K562 (cell line): ENCODE results near the gene TMOD2. TPM values are rescaled to one million over a fixed set of nuclear protein-coding genes. Genes with fewer than 3 reads are reported as not detected.

Source experiments
- ATAC-seq: fragments of 200-7000 bp; cut with Tn5 transposase; 3 replicates; pipeline ENCODE4 v1.9.1; 2020; ENCODE audit warnings: moderate library complexity
- BruUV-seq: library from RNA; stranded (reverse); fragments of 400-500 nt; replicated peaks from 2 replicates; lab custom pipeline; 2021; lab: Mats Ljungman, UMichigan
- CTCF ChIA-PET: fragments of 300-600 bp; formaldehyde crosslinking; extraction: SDS; loops from one replicate; lab custom pipeline; 2021; ENCODE audit warnings: low intra/inter-chr PET ratio; lab: Yijun Ruan, JAX
- POLR2A ChIA-PET: fragments of 300-600, 350-650 bp; sonication (Branson Sonifier 250); formaldehyde crosslinking; extraction: SDS; loops from one replicate; lab custom pipeline; 2021; ENCODE audit warnings: antibody characterized with exemption, inconsistent platforms; lab: Yijun Ruan, JAX
- DNase-seq, 4 experiments: peaks; one replicate each; pipeline versions ENCODE4 v3.0.0 to v3.0.0-alpha.2; 2011 to 2018; ENCODE audit warnings: low spot score in 3 of 4, mixed read lengths in 3 of 4; ENCODE audit errors: extremely low read depth in 1 of 4
- FAIRE-seq: peaks from 2 replicates; lab custom pipeline; 2011; peaks lifted over from hg19 to GRCh38; lab: Jason Lieb, UNC
- H2AFZ ChIP-seq: 2 replicates; pipeline ENCODE4 v1.6.0; 2011; ENCODE audit warnings: low read depth, low read length, control low read depth, inconsistent platforms
- H3K27ac ChIP-seq: fragments of 200-600 bp; 3 replicates; pipeline ENCODE4 v1.8.0; 2011; ENCODE audit warnings: low read depth, mild to moderate bottlenecking, control low read depth, inconsistent platforms, low read length, moderate library complexity, mixed read lengths; ENCODE audit errors: extremely low read depth
- H3K27me3 ChIP-seq, 2 experiments: fragments of 300-600 bp in 1 of 2; 2 replicates in 1 of 2; 3 replicates in 1 of 2; pipeline versions ENCODE4 v1.6.0 to v1.8.0; 2011; ENCODE audit warnings: inconsistent platforms in 2 of 2, low read length in 2 of 2, mild to moderate bottlenecking in 1 of 2, mixed read lengths in 1 of 2, moderate library complexity in 1 of 2; ENCODE audit not compliant: control insufficient read depth in 2 of 2, insufficient read depth in 2 of 2
- H3K36me3 ChIP-seq: fragments of 300-600 bp; 3 replicates; pipeline ENCODE4 v1.8.0; 2011; ENCODE audit warnings: mild to moderate bottlenecking, low read length, inconsistent platforms; ENCODE audit not compliant: control insufficient read depth, insufficient read depth
- H3K4me1 ChIP-seq, 2 experiments: fragments of 200-600 bp in 1 of 2; replicated peaks in 1 of 2; 2 replicates in 1 of 2; 3 replicates in 1 of 2; pipeline versions ENCODE4 v1.5.1 to v1.8.0; 2011; ENCODE audit warnings: inconsistent platforms in 2 of 2, low read length in 2 of 2, mild to moderate bottlenecking in 1 of 2, mixed read lengths in 1 of 2, moderate library complexity in 1 of 2; ENCODE audit not compliant: control insufficient read depth in 2 of 2, insufficient read depth in 2 of 2
- H3K4me2 ChIP-seq: 2 replicates; pipeline ENCODE4 v1.6.1; 2011; ENCODE audit warnings: low read length, control low read depth, inconsistent platforms, mixed read lengths; ENCODE audit not compliant: insufficient read depth
- H3K4me3 ChIP-seq: fragments of 200-600 bp; sonication (generic), shearing (Covaris generic); 2 replicates; pipeline ENCODE4 v1.5.1; 2016; ENCODE audit warnings: control low read depth, inconsistent platforms
- H3K79me2 ChIP-seq: fragments of 200-600 bp; 3 replicates; pipeline ENCODE4 v1.8.0; 2011; ENCODE audit warnings: low read length, inconsistent platforms; ENCODE audit not compliant: control insufficient read depth, insufficient read depth
- H3K9ac ChIP-seq, 2 experiments: 2 replicates each; pipeline versions ENCODE4 v1.6.0 to v1.6.1; 2011; ENCODE audit warnings: low read depth in 2 of 2, low read length in 2 of 2, control low read depth in 1 of 2, inconsistent platforms in 1 of 2, mild to moderate bottlenecking in 1 of 2, mixed read lengths in 1 of 2; ENCODE audit not compliant: insufficient read depth in 1 of 2
- H3K9me1 ChIP-seq: one replicate; pipeline ENCODE4 v1.6.0; 2011; ENCODE audit warnings: inconsistent platforms, mild to moderate bottlenecking, low read length, moderate library complexity; ENCODE audit not compliant: control insufficient read depth, insufficient read depth
- H3K9me3 ChIP-seq: replicated peaks from 2 replicates; pipeline ENCODE4 v1.5.1; 2011; ENCODE audit warnings: low read depth, low read length, inconsistent platforms; ENCODE audit not compliant: control insufficient read depth, insufficient read depth
- H4K20me1 ChIP-seq: replicated peaks from 2 replicates; pipeline ENCODE4 v1.6.1; 2011; ENCODE audit warnings: low read length, inconsistent platforms, mixed read lengths; ENCODE audit not compliant: control insufficient read depth, insufficient read depth
- ETS2 ChIP-seq: IDR thresholded peaks from 2 replicates; pipeline ENCODE4 v1.6.1; 2016; ENCODE audit warnings: borderline replicate concordance, missing genetic modification characterization, mild to moderate bottlenecking, moderate library complexity, missing compliant biosample characterization; ENCODE audit not compliant: poor library complexity, severe bottlenecking
- GABPA ChIP-seq: fragments of 200-800 bp; sonication (Bioruptor generic); conservative IDR thresholded peaks from 2 replicates; pipeline ENCODE4 v1.6.1; 2016; ENCODE audit warnings: low read depth, missing genetic modification characterization, missing compliant biosample characterization
- PHTF2 ChIP-seq: fragments of 250-450 bp; sonication (Bioruptor Pico); IDR thresholded peaks from 2 replicates; pipeline ENCODE4 v1.5.0; 2021; ENCODE audit warnings: mild to moderate bottlenecking
- RBM17 ChIP-seq: fragments of 200-400 bp; formaldehyde crosslinking; IDR thresholded peaks from 2 replicates; pipeline ENCODE4 v1.6.1; 2017; ENCODE audit warnings: low read depth, mild to moderate bottlenecking, low read length, borderline replicate concordance
- SLC30A9 ChIP-seq: fragments of 250-450 bp; sonication (Bioruptor Pico); IDR thresholded peaks from 2 replicates; pipeline ENCODE4 v1.8.0; 2022; ENCODE audit warnings: mild to moderate bottlenecking, moderate library complexity
- ZNF57 ChIP-seq: fragments of 450-650 bp; formaldehyde crosslinking; IDR thresholded peaks from 2 replicates; pipeline ENCODE4 v1.4.0; 2020; ENCODE audit warnings: mild to moderate bottlenecking, moderate library complexity
- ZNF830 ChIP-seq: fragments of 250-450 bp; sonication (Bioruptor Pico); IDR thresholded peaks from 2 replicates; pipeline ENCODE4 v1.5.0; 2021; ENCODE audit warnings: mild to moderate bottlenecking
- WGBS: fragments of 100-300 bp; shearing (Covaris generic); methylation state at CpG from one replicate; pipeline ENCODE4 v1.1.6; 2016; ENCODE audit warnings: low coverage, mixed read lengths; ENCODE audit not compliant: insufficient coverage; ENCODE audit errors: missing lambda C conversion rate; 5-methylcytosine and 5-hydroxymethylcytosine counted together
- in situ Hi-C: fragments of 300-500 bp; cut with MboI; formaldehyde crosslinking; loops from 4 replicates; pipeline ENCODE4 v1.15.0; 2018; ENCODE audit warnings: inconsistent platforms, mixed read lengths
- intact Hi-C: fragments of 100-400 bp; cut with micrococcal nuclease; formaldehyde crosslinking; loops from 2 replicates; pipeline ENCODE4 v1.14.2; 2022
- polyA plus RNA-seq, 8 experiments: library from polyadenylated mRNA; depleted of rRNA in 4 of 8; stranded (reverse) in 5 of 8; unstranded in 3 of 8; fragments of >200 nt; fragmentation: Nextera tagmentation in 2 of 8; fragmentation: Illumina TruSeq in 1 of 8; extraction: Ambion mirVana in 2 of 8; extraction: Trizol in 1 of 8; gene quantifications; 2 replicates each; pipeline versions ENCODE4 v1.2.1 to v1.2.3, GENCODE V29; 2011 to 2014; ENCODE audit warnings: inconsistent platforms in 1 of 8, missing spikeins in 1 of 8
- total RNA-seq, 7 experiments: library from RNA; depleted of rRNA in 6 of 7; stranded (reverse); fragments of >200 nt in 6 of 7; fragmentation: Illumina TruSeq in 2 of 7; extraction: Trizol in 2 of 7; gene quantifications; 2 replicates each; pipeline versions ENCODE4 v1.2.1 to v1.2.3, GENCODE V29; 2011 to 2021; ENCODE audit warnings: low replicate concordance in 1 of 7

The TMOD2 gene
- total and polyA plus RNA-seq, 9 of the 15 experiments (the other 6 are each of a cell fraction or from before 2014, with no cell fraction given) = 0.49 to 3.8 (median 3.0) TPM

- DNase-seq = no peak
- BruUV-seq = no TSS peak
- H3K9me1 ChIP-seq = no peaks in the 10 kb centered on the region
- POLR2A ChIA-PET = interaction anchor here (1.6 to 3.3 kb wide), 2 partner anchors 8 to 14 kb away, joined by 4 to 17 read pairs; partner anchors contain the start of gene TMOD3
- no peak overlapping the region for H2AFZ ChIP-seq
- no peak for TF ChIP-seq ZNF830 (CRISPR knock-in tag)
- TF ChIP-seq ETS2 (tag) = no peak
- no peak for TF ChIP-seq SLC30A9 (CRISPR knock-in tag)
- TF ChIP-seq RBM17 = no peak
- TF ChIP-seq PHTF2 = no peak
- TF ChIP-seq ZNF57 (CRISPR knock-in tag) = no peak
- peak; percentile 33; the same call in 1 of the 2 replicates for TF ChIP-seq GABPA (tag)
- H3K36me3 ChIP-seq = no peaks in the 10 kb centered on the region
- ATAC-seq = peak; percentile 29
- in situ Hi-C loops = no loop called here
- H3K79me2 ChIP-seq = peaks cover 95% of the 10 kb centered on the region
- intact Hi-C loops = no loop called here
- CTCF ChIA-PET = no interaction called here
- peaks cover 16% of the 10 kb centered on the region for H4K20me1 ChIP-seq
- H3K4me1 ChIP-seq = peaks cover 0 to 14% of the 10 kb centered on the region in 2 experiments; a peak in 3 of 5 replicates
- no peak for FAIRE-seq
- H3K9ac ChIP-seq = no peak overlapping the region
- H3K9me3 ChIP-seq = no peaks in the 10 kb centered on the region
- no peaks in the 10 kb centered on the region for H3K27me3 ChIP-seq
- H3K27ac ChIP-seq = no peak overlapping the region
- H3K4me2 ChIP-seq = 0 out of 2 replicates have a peak overlapping the region, but pooled peaks have one; percentile 4
- WGBS = 54% methylated on average over 4 of the region's 4 CpGs
- H3K4me3 ChIP-seq = no peak overlapping the region
Observed at GRCh38 chr15:51837792-51838251, 86.4 kb downstream of the TMOD2 start.
